Esophagus muscularis mucosa (tissue), 4 donors: ENCODE results near the gene IKZF1. TPM values are rescaled to one million over a fixed set of nuclear protein-coding genes. Genes with fewer than 3 reads are reported as not detected.

Source experiments
- DNase-seq: peaks from one replicate; pipeline ENCODE4 v3.0.0-alpha.2; 2017; ENCODE audit errors: extremely low spot score
- H3K27ac ChIP-seq, 4 donors: fragments of 200-600 bp; sonication (generic); replicated peaks in 1 of 4; 1 replicate in 3 of 4; 2 replicates in 1 of 4; pipeline ENCODE4 v1.5.1; 2016 to 2019; ENCODE audit warnings: mild to moderate bottlenecking in 1 of 4
- H3K27me3 ChIP-seq, 4 donors: fragments of 200-600 bp; sonication (generic); one replicate each; pipeline versions ENCODE4 v1.5.1 to v1.6.0; 2016 to 2019
- H3K36me3 ChIP-seq, 4 donors: fragments of 200-600 bp; sonication (generic); one replicate each; pipeline ENCODE4 v1.5.1; 2016 to 2019
- H3K4me1 ChIP-seq, 4 donors: fragments of 200-600 bp; sonication (generic); one replicate each; pipeline ENCODE4 v1.5.1; 2016 to 2019
- H3K4me3 ChIP-seq, 4 donors: fragments of 200-600 bp; sonication (generic); 1 replicate in 2 of 4; 2 replicates in 2 of 4; pipeline ENCODE4 v1.5.1; 2016 to 2019; ENCODE audit warnings: mild to moderate bottlenecking in 4 of 4, moderate library complexity in 1 of 4
- H3K9me3 ChIP-seq, 4 donors: fragments of 200-600 bp; sonication (generic); 1 replicate in 3 of 4; 2 replicates in 1 of 4; pipeline ENCODE4 v1.5.1; 2016 to 2019
- CTCF ChIP-seq, 3 experiments: fragments of 200-600 bp in 2 of 3; fragments of 450-650 bp in 1 of 3; sonication (generic) in 2 of 3; IDR thresholded peaks; one replicate each; pipeline ENCODE4 v1.5.1; 2017 to 2019; ENCODE audit warnings: antibody characterized with exemption in 3 of 3, mild to moderate bottlenecking in 2 of 3, moderate library complexity in 1 of 3
- EP300 ChIP-seq: sonication (generic); formaldehyde crosslinking; IDR thresholded peaks from one replicate; pipeline ENCODE4 v1.6.1; 2017; ENCODE audit warnings: antibody characterized with exemption
- POLR2A ChIP-seq: fragments of 450-650 bp; IDR thresholded peaks from one replicate; pipeline ENCODE4 v1.6.1; 2017; ENCODE audit warnings: antibody characterized with exemption, moderate library complexity, mild to moderate bottlenecking, low read depth
- POLR2AphosphoS5 ChIP-seq, 2 donors: sonication (generic); formaldehyde crosslinking; IDR thresholded peaks; one replicate each; pipeline ENCODE4 v1.6.1; 2017; ENCODE audit warnings: antibody characterized with exemption in 2 of 2
- WGBS: methylation state at CpG from one replicate; pipeline ENCODE4 v1.1.5; 2018; 5-methylcytosine and 5-hydroxymethylcytosine counted together
- intact Hi-C: fragments of 100-400 bp; cut with DNase I; formaldehyde crosslinking; loops from one replicate; pipeline ENCODE4 v1.15.1; 2023
- total RNA-seq, 4 donors: library from RNA; depleted of rRNA; stranded (reverse); fragments of >200 nt; gene quantifications; one replicate each; pipeline versions ENCODE4 v1.1.0 to v1.2.1, GENCODE V29; 2016

IKZF1 gene
- total RNA-seq, 4 donors from 2014 or later = 3.6 to 17.7 (median 9.2) TPM

- no peaks in the 10 kb centered on the region for H3K36me3 ChIP-seq
- H3K4me3 ChIP-seq = no peak overlapping the region
- no peaks in the 10 kb centered on the region for H3K4me1 ChIP-seq
- WGBS = 82% methylated on average over 4 of the region's 4 CpGs
- no peak for DNase-seq
- no peaks in the 10 kb centered on the region for H3K27me3 ChIP-seq
- no peaks in the 10 kb centered on the region for H3K9me3 ChIP-seq
- intact Hi-C loops = no loop called here
- H3K27ac ChIP-seq = no peak overlapping the region
- TF ChIP-seq POLR2AphosphoS5 (IDR thresholded peaks at IDR 0.05) (no peak), CTCF (IDR thresholded peaks at IDR 0.05) (no peak), EP300 (no peak), POLR2A (no peak)
Observed at GRCh38 chr7:50431722-50432305, 127.3 kb downstream of the IKZF1 start.

GRCh38 chr7:50436133-50436806, 131.8 kb downstream of the IKZF1 start:
- Histone ChIP-seq H3K27me3 (no peaks in the 10 kb centered on the region), H3K9me3 (no peaks in the 10 kb centered on the region), H3K36me3 (peaks cover 0 to 19% (median 2%) of the 10 kb centered on the region in 4 donors), H3K27ac (no peak overlapping the region), H3K4me1 (no peaks in the 10 kb centered on the region), H3K4me3 (no peak overlapping the region)
- WGBS = 82% methylated on average over 3 of the region's 3 CpGs
- DNase-seq = no peak
- intact Hi-C loops = no loop called here
- TF ChIP-seq CTCF (IDR thresholded peaks at IDR 0.05) (no peak), POLR2A (no peak), EP300 (no peak), POLR2AphosphoS5 (IDR thresholded peaks at IDR 0.05) (no peak)

GRCh38 chr7:50446542-50446960, 142.0 kb downstream of the IKZF1 start:
- DNase-seq = no peak
- intact Hi-C loops = no loop called here
- Histone ChIP-seq H3K27me3 (no peaks in the 10 kb centered on the region), H3K36me3 (peaks cover 10 to 40% (median 21%) of the 10 kb centered on the region in 4 donors), H3K27ac (no peak overlapping the region), H3K4me1 (peaks cover 13 to 20% (median 15%) of the 10 kb centered on the region in 4 donors), H3K4me3 (no peak overlapping the region), H3K9me3 (no peaks in the 10 kb centered on the region)
- TF ChIP-seq CTCF (IDR thresholded peaks at IDR 0.05) (no peak), POLR2A (no peak), EP300 (no peak), POLR2AphosphoS5 (IDR thresholded peaks at IDR 0.05) (no peak)
- 91% methylated on average over 4 of the region's 4 CpGs for WGBS

- intact Hi-C loops = no loop called here
Observed at GRCh38 chr7:50448823-50449222, 144.3 kb downstream of the IKZF1 start.

More at GRCh38 chr7:50448823-50449222, 144.3 kb downstream of the IKZF1 start:
- no peak for DNase-seq
- peaks cover 9 to 33% (median 21%) of the 10 kb centered on the region in 4 donors for H3K36me3 ChIP-seq
- TF ChIP-seq EP300 (no peak), POLR2A (no peak), POLR2AphosphoS5 (IDR thresholded peaks at IDR 0.05) (no peak), CTCF (IDR thresholded peaks at IDR 0.05) (no peak)
- H3K27ac ChIP-seq = no peak overlapping the region
- no peak overlapping the region for H3K4me3 ChIP-seq
- peaks cover 13 to 20% (median 15%) of the 10 kb centered on the region in 4 donors for H3K4me1 ChIP-seq
- H3K27me3 ChIP-seq = no peaks in the 10 kb centered on the region
- no peaks in the 10 kb centered on the region for H3K9me3 ChIP-seq
